Measurements from ENCODE around the gene MIER3.

DNA sequence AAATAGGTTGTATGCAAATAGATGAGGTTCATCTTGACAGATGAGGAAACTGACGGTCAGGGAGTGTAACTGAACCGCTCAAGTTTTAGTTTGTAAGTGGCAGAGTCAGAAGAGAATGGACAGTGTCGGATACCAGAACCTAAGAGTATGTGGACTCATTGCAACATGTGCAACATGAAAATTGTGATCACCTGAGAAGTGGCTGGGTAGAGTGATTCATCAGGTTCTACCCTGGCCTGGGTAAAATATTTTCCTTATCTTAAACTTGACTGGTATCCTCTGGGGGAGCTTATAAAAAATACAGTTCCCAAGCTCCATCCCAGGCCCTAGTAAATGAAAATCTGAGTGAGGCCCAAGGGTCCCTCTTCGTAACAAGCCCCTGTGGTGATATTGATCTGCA lies 35.2 kb upstream of the MIER3 start:
- no peak for TF ChIP-seq CTCF (IDR thresholded peaks at IDR 0.05)
- no peak for TF ChIP-seq KDM1A (IDR thresholded peaks at IDR 0.05; ENCODE audit: low read depth)
- TF ChIP-seq MYC (IDR thresholded peaks at IDR 0.05; ENCODE audit: borderline replicate concordance, low read length): no peak
- TF ChIP-seq EP300 (IDR thresholded peaks at IDR 0.05): no peak
- TF ChIP-seq, protein P1, sequence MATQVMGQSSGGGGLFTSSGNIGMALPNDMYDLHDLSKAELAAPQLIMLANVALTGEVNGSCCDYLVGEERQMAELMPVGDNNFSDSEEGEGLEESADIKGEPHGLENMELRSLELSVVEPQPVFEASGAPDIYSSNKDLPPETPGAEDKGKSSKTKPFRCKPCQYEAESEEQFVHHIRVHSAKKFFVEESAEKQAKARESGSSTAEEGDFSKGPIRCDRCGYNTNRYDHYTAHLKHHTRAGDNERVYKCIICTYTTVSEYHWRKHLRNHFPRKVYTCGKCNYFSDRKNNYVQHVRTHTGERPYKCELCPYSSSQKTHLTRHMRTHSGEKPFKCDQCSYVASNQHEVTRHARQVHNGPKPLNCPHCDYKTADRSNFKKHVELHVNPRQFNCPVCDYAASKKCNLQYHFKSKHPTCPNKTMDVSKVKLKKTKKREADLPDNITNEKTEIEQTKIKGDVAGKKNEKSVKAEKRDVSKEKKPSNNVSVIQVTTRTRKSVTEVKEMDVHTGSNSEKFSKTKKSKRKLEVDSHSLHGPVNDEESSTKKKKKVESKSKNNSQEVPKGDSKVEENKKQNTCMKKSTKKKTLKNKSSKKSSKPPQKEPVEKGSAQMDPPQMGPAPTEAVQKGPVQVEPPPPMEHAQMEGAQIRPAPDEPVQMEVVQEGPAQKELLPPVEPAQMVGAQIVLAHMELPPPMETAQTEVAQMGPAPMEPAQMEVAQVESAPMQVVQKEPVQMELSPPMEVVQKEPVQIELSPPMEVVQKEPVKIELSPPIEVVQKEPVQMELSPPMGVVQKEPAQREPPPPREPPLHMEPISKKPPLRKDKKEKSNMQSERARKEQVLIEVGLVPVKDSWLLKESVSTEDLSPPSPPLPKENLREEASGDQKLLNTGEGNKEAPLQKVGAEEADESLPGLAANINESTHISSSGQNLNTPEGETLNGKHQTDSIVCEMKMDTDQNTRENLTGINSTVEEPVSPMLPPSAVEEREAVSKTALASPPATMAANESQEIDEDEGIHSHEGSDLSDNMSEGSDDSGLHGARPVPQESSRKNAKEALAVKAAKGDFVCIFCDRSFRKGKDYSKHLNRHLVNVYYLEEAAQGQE (IDR thresholded peaks at IDR 0.05): no peak
- TF ChIP-seq JUNB (IDR thresholded peaks at IDR 0.05): no peak
- no peak for TF ChIP-seq POLR2A (IDR thresholded peaks at IDR 0.05; ENCODE audit: low read length)

Measured in A549 (cell line).